HepG2 (cell line): ENCODE measurements around the gene FRMD4A. TPM values are rescaled to one million over a fixed set of nuclear protein-coding genes. Genes with fewer than 3 reads are reported as not detected.

ENCODE experiments used
- ATAC-seq: fragments of 200-7000 bp; cut with Tn5 transposase; 3 replicates; pipeline ENCODE4 v1.9.1; 2020; ENCODE audit warnings: mild to moderate bottlenecking, moderate library complexity
- BruUV-seq: library from RNA; stranded (reverse); fragments of 400-500 nt; replicated peaks from 2 replicates; lab custom pipeline; 2021; lab: Mats Ljungman, UMichigan
- CTCF ChIA-PET: fragments of 300-600 bp; formaldehyde crosslinking; extraction: SDS; loops from one replicate; lab custom pipeline; 2021; ENCODE audit warnings: low total read pairs, inconsistent platforms, low intra/inter-chr PET ratio; lab: Yijun Ruan, JAX
- POLR2A ChIA-PET: fragments of 350-600 bp; sonication (Branson Sonifier 250); formaldehyde crosslinking; loops from one replicate; lab custom pipeline; 2020; ENCODE audit warnings: antibody characterized with exemption, inconsistent platforms; lab: Yijun Ruan, JAX
- DNase-seq: peaks from one replicate; pipeline ENCODE4 v3.0.0-alpha.2; 2015; ENCODE audit warnings: low spot score
- FAIRE-seq: peaks from 3 replicates; lab custom pipeline; 2011; peaks lifted over from hg19 to GRCh38; lab: Jason Lieb, UNC
- H2AFZ ChIP-seq: one replicate; pipeline ENCODE4 v1.6.1; 2011; ENCODE audit warnings: low read length, inconsistent platforms
- H3K27ac ChIP-seq: fragments of 300-600 bp; 3 replicates; pipeline ENCODE4 v1.8.0; 2011; ENCODE audit warnings: mixed run types, mild to moderate bottlenecking, mixed read lengths, low read length, inconsistent platforms; ENCODE audit not compliant: insufficient read depth; ENCODE audit errors: extremely low read length
- H3K27me3 ChIP-seq, 2 experiments: fragments of 200-600 bp in 1 of 2; 2 replicates in 1 of 2; 3 replicates in 1 of 2; pipeline versions ENCODE4 v1.6.0 to v1.8.0; 2011; ENCODE audit warnings: low read length in 2 of 2, mild to moderate bottlenecking in 2 of 2, moderate library complexity in 2 of 2, inconsistent platforms in 1 of 2; ENCODE audit not compliant: insufficient read depth in 2 of 2, control insufficient read depth in 1 of 2
- H3K36me3 ChIP-seq, 2 experiments: fragments of 200-600 bp in 1 of 2; replicated peaks in 1 of 2; 2 replicates in 1 of 2; 3 replicates in 1 of 2; pipeline versions ENCODE4 v1.5.1 to v1.8.0; 2011; ENCODE audit warnings: low read length in 2 of 2, inconsistent platforms in 1 of 2; ENCODE audit not compliant: insufficient read depth in 2 of 2, control insufficient read depth in 1 of 2
- H3K4me1 ChIP-seq: 2 replicates; pipeline ENCODE4 v1.5.1; 2012; ENCODE audit warnings: low read length, inconsistent platforms; ENCODE audit not compliant: insufficient read depth
- H3K4me2 ChIP-seq: 2 replicates; pipeline ENCODE4 v1.6.0; 2011; ENCODE audit warnings: low read depth, low read length, inconsistent platforms
- H3K4me3 ChIP-seq, 3 experiments: fragments of 200-600 bp in 1 of 3; sonication (generic), shearing (Covaris generic) in 1 of 3; replicated peaks in 1 of 3; 2 replicates each; pipeline ENCODE4 v1.5.1; 2011 to 2016; ENCODE audit warnings: low read length in 3 of 3, inconsistent platforms in 2 of 3, low read depth in 2 of 3, mild to moderate bottlenecking in 2 of 3, control low read depth in 1 of 3, mixed read lengths in 1 of 3; ENCODE audit not compliant: insufficient read depth in 1 of 3
- H3K79me2 ChIP-seq: one replicate; pipeline ENCODE4 v1.6.1; 2011; ENCODE audit warnings: low read length, inconsistent platforms; ENCODE audit not compliant: insufficient read depth
- H3K9ac ChIP-seq: 2 replicates; pipeline ENCODE4 v1.6.0; 2011; ENCODE audit warnings: mild to moderate bottlenecking, low read depth, low read length, inconsistent platforms; ENCODE audit not compliant: insufficient read depth
- H3K9me3 ChIP-seq: 2 replicates; pipeline ENCODE4 v1.5.1; 2012; ENCODE audit warnings: mild to moderate bottlenecking, low read length
- H4K20me1 ChIP-seq: 2 replicates; pipeline ENCODE4 v1.6.0; 2011; ENCODE audit warnings: inconsistent platforms, mild to moderate bottlenecking, low read length, moderate library complexity; ENCODE audit not compliant: insufficient read depth
- PLSCR1 ChIP-seq: sonication (generic); formaldehyde crosslinking; IDR thresholded peaks from 2 replicates; pipeline ENCODE4 v1.5.0; 2020; ENCODE audit warnings: missing genetic modification reagents, mild to moderate bottlenecking, borderline replicate concordance
- SRY ChIP-seq: sonication (generic); formaldehyde crosslinking; IDR thresholded peaks from 2 replicates; pipeline ENCODE4 v1.8.0; 2022; ENCODE audit warnings: mild to moderate bottlenecking, missing genetic modification reagents
- ZBTB8A ChIP-seq: sonication (generic); formaldehyde crosslinking; IDR thresholded peaks from 2 replicates; pipeline ENCODE4 v1.4.0; 2020; ENCODE audit warnings: mild to moderate bottlenecking, low read depth, missing genetic modification reagents, borderline replicate concordance
- ZNF136 ChIP-seq: sonication (generic); formaldehyde crosslinking; IDR thresholded peaks from 2 replicates; pipeline ENCODE4 v1.8.1; 2022; ENCODE audit warnings: low read depth, mild to moderate bottlenecking, moderate library complexity, missing genetic modification reagents
- ZNF674 ChIP-seq: sonication (generic); formaldehyde crosslinking; IDR thresholded peaks from 2 replicates; pipeline ENCODE4 v1.5.0; 2020; ENCODE audit warnings: low read depth, mild to moderate bottlenecking, missing genetic modification reagents
- ZNF749 ChIP-seq: sonication (generic); formaldehyde crosslinking; IDR thresholded peaks from 2 replicates; pipeline ENCODE4 v1.8.0; 2022; ENCODE audit warnings: mild to moderate bottlenecking, missing genetic modification reagents, moderate library complexity, borderline replicate concordance
- ZNF879 ChIP-seq: sonication (generic); formaldehyde crosslinking; IDR thresholded peaks from 2 replicates; pipeline ENCODE4 v1.8.1; 2023; ENCODE audit warnings: missing genetic modification reagents
- WGBS: methylation state at CpG from one replicate; pipeline ENCODE4 v1.1.6; 2017; ENCODE audit warnings: low lambda C conversion rate; 5-methylcytosine and 5-hydroxymethylcytosine counted together
- in situ Hi-C: cut with HindIII; loops from 2 replicates; pipeline ENCODE4 v1.10.0; 2017; ENCODE audit warnings: low pct_unique_long_range_greater_than_20kb; ENCODE audit not compliant: extremely low pct_ligation_motif_present
- intact Hi-C: fragments of 100-400 bp; cut with micrococcal nuclease; formaldehyde crosslinking; loops from one replicate; pipeline ENCODE4 v1.10.0; 2022; ENCODE audit not compliant: unreplicated experiment
- polyA plus RNA-seq, 8 experiments: library from polyadenylated mRNA; depleted of rRNA in 3 of 8; stranded (reverse) in 7 of 8; unstranded in 1 of 8; fragments of >200 nt; fragmentation: Illumina TruSeq in 4 of 8; extraction: Trizol in 4 of 8; gene quantifications; 2 replicates each; pipeline versions ENCODE4 v1.2.1 to v1.2.3, GENCODE V29; 2011 to 2016; ENCODE audit warnings: low read depth in 4 of 8, missing spikeins in 1 of 8, mixed read lengths in 1 of 8; ENCODE audit not compliant: insufficient read depth in 1 of 8
- total RNA-seq, 5 experiments: library from RNA; depleted of rRNA; stranded (reverse); fragments of >200 nt; fragmentation: Illumina TruSeq; extraction: Trizol; gene quantifications; 2 replicates each; pipeline ENCODE4 v1.2.3, GENCODE V29; 2016; ENCODE audit warnings: low read depth in 1 of 5

The FRMD4A gene
- total and polyA plus RNA-seq, 2 of the 13 experiments (the other 11 are each of a cell fraction or from before 2014, with no cell fraction given): 0.09 to 0.26 TPM

GRCh38 chr10:13693783-13694700 is 636.7 kb downstream of the FRMD4A start:
- H2AFZ ChIP-seq: no peak overlapping the region
- H3K27me3 ChIP-seq: no peaks in the 10 kb centered on the region
- H3K79me2 ChIP-seq: no peaks in the 10 kb centered on the region
- no peaks in the 10 kb centered on the region for H4K20me1 ChIP-seq
- no peak overlapping the region for H3K4me3 ChIP-seq
- H3K9ac ChIP-seq: no peak overlapping the region
- ATAC-seq: no peak
- in situ Hi-C loops: no loop called here
- intact Hi-C loops: no loop called here
- POLR2A ChIA-PET: no interaction called here
- no peak for TF ChIP-seq PLSCR1
- no peak for TF ChIP-seq ZNF879
- TF ChIP-seq ZNF749 (CRISPR knock-in tag): no peak
- no peak for TF ChIP-seq SRY (CRISPR knock-in tag)
- TF ChIP-seq ZNF136: no peak
- TF ChIP-seq ZBTB8A: no peak
- TF ChIP-seq ZNF674 (CRISPR knock-in tag): no peak
- TF ChIP-seq, all 625 proteins: peak for 0
- WGBS: 88% methylated on average over 15 of the region's 21 CpGs
- CTCF ChIA-PET: no interaction called here
- Histone ChIP-seq H3K9me3 (no peaks in the 10 kb centered on the region), H3K36me3 (no peaks in the 10 kb centered on the region), H3K27ac (no peak overlapping the region), H3K4me2 (no peak overlapping the region), H3K4me1 (peaks cover 7% of the 10 kb centered on the region; the same call in 1 of the 2 replicates)
- no TSS peak for BruUV-seq
- DNase-seq (no peak), FAIRE-seq (no peak)
